GM12878 (cell line): ENCODE data around the gene LRWD1. TPM values are rescaled to one million over a fixed set of nuclear protein-coding genes. Genes with fewer than 3 reads are reported as not detected.
A peak's percentile ranks its signal among the peaks of the same experiment; 100 is the strongest.

ENCODE experiments used
- ATAC-seq: fragments of 200-7000 bp; cut with Tn5 transposase; 3 replicates; pipeline ENCODE4 v1.9.1; 2020; ENCODE audit warnings: mild to moderate bottlenecking, moderate library complexity
- BruUV-seq: library from RNA; stranded (reverse); fragments of 400-500 nt; replicated peaks from 2 replicates; lab custom pipeline; 2021; lab: Mats Ljungman, UMichigan
- CTCF ChIA-PET: fragments of 300-600 bp; sonication (Branson Sonifier 250); formaldehyde crosslinking; extraction: SDS; loops from one replicate; lab custom pipeline; 2021; ENCODE audit warnings: inconsistent platforms; lab: Yijun Ruan, JAX
- POLR2A ChIA-PET: fragments of 350-600 bp; formaldehyde crosslinking; extraction: SDS; loops from one replicate; lab custom pipeline; 2021; ENCODE audit warnings: inconsistent platforms; lab: Charles Lee
- RAD21 ChIA-PET: fragments of 300-600 bp; sonication (Branson Sonifier 250); formaldehyde crosslinking; loops from one replicate; lab custom pipeline; 2023; ENCODE audit warnings: antibody characterized with exemption; ENCODE audit not compliant: unreplicated experiment; lab: Charles Lee
- SMC1A ChIA-PET: fragments of 300-600 bp; sonication (Branson Sonifier 250); formaldehyde crosslinking; loops from one replicate; lab custom pipeline; 2023; ENCODE audit not compliant: unreplicated experiment, uncharacterized antibody; lab: Charles Lee
- DNase-seq: peaks from one replicate; pipeline ENCODE4 v3.0.0-alpha.2; 2011; ENCODE audit warnings: low read depth, low spot score
- FAIRE-seq: peaks from 3 replicates; lab custom pipeline; 2011; peaks lifted over from hg19 to GRCh38; lab: Jason Lieb, UNC
- H2AFZ ChIP-seq: 2 replicates; pipeline ENCODE4 v1.6.0; 2011; ENCODE audit warnings: low read depth, low read length, control low read depth; ENCODE audit not compliant: control insufficient read depth
- H3K27ac ChIP-seq: 2 replicates; pipeline ENCODE4 v1.5.1; 2011; ENCODE audit warnings: control low read depth; ENCODE audit not compliant: control insufficient read depth, insufficient read depth
- H3K27me3 ChIP-seq, 2 experiments: replicated peaks in 1 of 2; 2 replicates each; pipeline versions ENCODE4 v1.6.0 to v1.6.1; 2011; ENCODE audit warnings: low read length in 1 of 2; ENCODE audit not compliant: control insufficient read depth in 2 of 2, insufficient read depth in 2 of 2
- H3K36me3 ChIP-seq, 2 experiments: 2 replicates each; pipeline ENCODE4 v1.5.1; 2011; ENCODE audit warnings: low read length in 1 of 2; ENCODE audit not compliant: control insufficient read depth in 2 of 2, insufficient read depth in 2 of 2
- H3K4me1 ChIP-seq: 2 replicates; pipeline ENCODE4 v1.6.1; 2011; ENCODE audit warnings: mild to moderate bottlenecking, low read length, moderate library complexity, mixed read lengths; ENCODE audit not compliant: control insufficient read depth, insufficient read depth
- H3K4me2 ChIP-seq: 2 replicates; pipeline ENCODE4 v1.6.0; 2011; ENCODE audit warnings: control low read depth; ENCODE audit not compliant: control insufficient read depth, insufficient read depth
- H3K4me3 ChIP-seq: fragments of 200-600 bp; sonication (generic); 2 replicates; pipeline ENCODE4 v1.5.1; 2016
- H3K79me2 ChIP-seq: 2 replicates; pipeline ENCODE4 v1.6.0; 2011; ENCODE audit warnings: low read length; ENCODE audit not compliant: control insufficient read depth, insufficient read depth
- H3K9ac ChIP-seq: 2 replicates; pipeline ENCODE4 v1.8.0; 2011; ENCODE audit warnings: low read length, control low read depth, mixed read lengths; ENCODE audit not compliant: control insufficient read depth, insufficient read depth
- H3K9me3 ChIP-seq: replicated peaks from 3 replicates; pipeline ENCODE4 v1.5.1; 2011; ENCODE audit warnings: mild to moderate bottlenecking, low read length; ENCODE audit not compliant: control insufficient read depth, insufficient read depth
- H4K20me1 ChIP-seq: 2 replicates; pipeline ENCODE4 v1.6.0; 2011; ENCODE audit not compliant: control insufficient read depth, insufficient read depth
- ATF7 ChIP-seq: fragments of 450-650 bp; IDR thresholded peaks from 2 replicates; pipeline ENCODE4 v1.6.1; 2016; ENCODE audit warnings: low read depth, mild to moderate bottlenecking
- CHD2 ChIP-seq: IDR thresholded peaks from 2 replicates; pipeline ENCODE4 v1.6.1; 2011; ENCODE audit warnings: low read depth, low read length, improper control_type of control experiment, borderline replicate concordance
- EED ChIP-seq: sonication (generic); IDR thresholded peaks from 2 replicates; pipeline ENCODE4 v1.6.1; 2016; ENCODE audit warnings: antibody characterized with exemption, low read depth
- JUNB ChIP-seq: IDR thresholded peaks from 2 replicates; pipeline ENCODE4 v1.6.1; 2016; ENCODE audit warnings: antibody characterized with exemption, mild to moderate bottlenecking
- LARP7 ChIP-seq: fragments of 450-650 bp; IDR thresholded peaks from 2 replicates; pipeline ENCODE4 v1.6.1; 2017; ENCODE audit warnings: mild to moderate bottlenecking
- MEF2A ChIP-seq: IDR thresholded peaks from 2 replicates; pipeline ENCODE4 v1.6.1; 2011; ENCODE audit warnings: low read depth, mild to moderate bottlenecking, low read length, moderate library complexity; ENCODE audit not compliant: insufficient read depth
- MTA2 ChIP-seq: fragments of 450-650 bp; IDR thresholded peaks from 2 replicates; pipeline ENCODE4 v1.6.1; 2016; ENCODE audit warnings: low read depth, mild to moderate bottlenecking, moderate library complexity
- NR2F1 ChIP-seq: fragments of 450-650 bp; conservative IDR thresholded peaks from 2 replicates; pipeline ENCODE4 v1.6.1; 2017; ENCODE audit warnings: mild to moderate bottlenecking
- POLR2A ChIP-seq: IDR thresholded peaks from 2 replicates; pipeline ENCODE4 v1.6.1; 2011; ENCODE audit warnings: low read depth, mild to moderate bottlenecking, low read length
- RUNX3 ChIP-seq: IDR thresholded peaks from 2 replicates; pipeline ENCODE4 v1.6.1; 2012; ENCODE audit warnings: low read length, inconsistent platforms
- SIX5 ChIP-seq: IDR thresholded peaks from 2 replicates; pipeline ENCODE4 v1.6.1; 2011; ENCODE audit warnings: mild to moderate bottlenecking, low read depth, low read length, moderate library complexity; ENCODE audit not compliant: severe bottlenecking
- SMARCA5 ChIP-seq: fragments of 450-650 bp; IDR thresholded peaks from 2 replicates; pipeline ENCODE4 v1.6.1; 2017; ENCODE audit warnings: mild to moderate bottlenecking
- STAT1 ChIP-seq: fragments of 450-650 bp; conservative IDR thresholded peaks from 2 replicates; pipeline ENCODE4 v1.6.1; 2014; ENCODE audit warnings: antibody characterized with exemption, mild to moderate bottlenecking
- TAF1 ChIP-seq: IDR thresholded peaks from 2 replicates; pipeline ENCODE4 v1.6.1; 2011; ENCODE audit warnings: mild to moderate bottlenecking, low read depth, low read length, borderline replicate concordance
- TCF12 ChIP-seq: IDR thresholded peaks from 2 replicates; pipeline ENCODE4 v1.6.1; 2011; ENCODE audit warnings: low read depth, mild to moderate bottlenecking, low read length
- ZNF687 ChIP-seq: fragments of 450-650 bp; IDR thresholded peaks from 2 replicates; pipeline ENCODE4 v1.6.1; 2017; ENCODE audit warnings: mild to moderate bottlenecking, moderate library complexity
- WGBS: methylation state at CpG from one replicate; pipeline ENCODE4 v1.1.6; 2016; ENCODE audit warnings: low lambda C conversion rate; ENCODE audit not compliant: insufficient replicate concordance, insufficient coverage; ENCODE audit errors: missing lambda C conversion rate; 5-methylcytosine and 5-hydroxymethylcytosine counted together
- in situ Hi-C: fragments of 300-500 bp; cut with MboI; formaldehyde crosslinking; loops from 9 replicates; pipeline ENCODE4 v1.14.3; 2018; ENCODE audit warnings: mixed read lengths
- intact Hi-C: fragments of 100-400 bp; cut with micrococcal nuclease; formaldehyde crosslinking; loops from one replicate; pipeline ENCODE4 v1.14.2; 2022; ENCODE audit not compliant: unreplicated experiment
- polyA plus RNA-seq, 11 experiments: library from polyadenylated mRNA; depleted of rRNA in 4 of 11; unstranded in 6 of 11; stranded (reverse) in 5 of 11; fragments of >200 nt; fragmentation: Nextera tagmentation in 4 of 11; fragmentation: Illumina TruSeq in 1 of 11; extraction: Ambion mirVana in 4 of 11; extraction: Trizol in 1 of 11; gene quantifications; 1 replicate in 1 of 11; 2 replicates in 10 of 11; pipeline versions ENCODE4 v1.2.1 to v1.2.3, GENCODE V29; 2011 to 2016; ENCODE audit warnings: inconsistent platforms in 2 of 11, missing spikeins in 2 of 11, low read depth in 1 of 11
- total RNA-seq, 4 experiments: library from RNA; depleted of rRNA in 3 of 4; stranded (reverse); fragments of >200 nt in 3 of 4; fragmentation: Illumina TruSeq in 1 of 4; extraction: Trizol in 1 of 4; gene quantifications; 2 replicates each; pipeline versions ENCODE4 v1.2.1 to v1.2.3, GENCODE V29; 2013 to 2021
- TF ChIP-seq, protein P1 (sequence below): fragments of 450-650 bp; IDR thresholded peaks from 2 replicates; pipeline ENCODE4 v1.6.1; 2017; ENCODE audit warnings: antibody characterized with exemption, mild to moderate bottlenecking, moderate library complexity

Gene LRWD1
- total and polyA plus RNA-seq, 10 of the 15 experiments (the other 5 are each of a cell fraction or from before 2014, with no cell fraction given), result 0.40 to 64.4 (median 26.1) TPM

- in situ Hi-C loops (no loop called here), intact Hi-C loops (loop anchor here (1.0 to 5.0 kb wide), 2 partner anchors 37 to 588 kb away; no protein-coding TSS in a partner anchor)
- peak overlapping the region; percentile 49; the same call in 1 of the 2 replicates for H2AFZ ChIP-seq
- H3K4me2 ChIP-seq, result peak overlapping the region; percentile 82
- no peak for DNase-seq
- no peaks in the 10 kb centered on the region for H3K9me3 ChIP-seq
- peak; percentile 66 for ATAC-seq
- peak; percentile 96 for FAIRE-seq
- H3K27ac ChIP-seq, result peak overlapping the region; percentile 81
- ChIA-PET CTCF (interaction anchor here (0.6 to 4.4 kb wide), 12 partner anchors 10 to 42 kb away, joined by 3 to 40 read pairs (median 7); no protein-coding TSS in a partner anchor), POLR2A (interaction anchor here (0.6 to 9.7 kb wide), 9 partner anchors 15 to 1221 kb away, joined by 3 to 210 read pairs (median 3); partner anchors contain the start of genes ALKBH4, LRWD1 and ORAI2), SMC1A (interaction anchor here (0.7 to 5.8 kb wide), 11 partner anchors 10 to 160 kb away, joined by 3 to 76 read pairs (median 7); partner anchors contain the start of genes ALKBH4 and PRKRIP1), RAD21 (interaction anchor here (0.9 to 9.0 kb wide), 11 partner anchors 12 to 140 kb away, joined by 3 to 115 read pairs (median 5); partner anchors contain the start of genes ORAI2 and PRKRIP1)
- no TSS peak for BruUV-seq
- WGBS, result 16% methylated on average over 17 of the region's 17 CpGs
- peaks cover 53% of the 10 kb centered on the region for H3K4me1 ChIP-seq
- H3K9ac ChIP-seq, result peak overlapping the region; percentile 59
- H4K20me1 ChIP-seq, result no peaks in the 10 kb centered on the region
- H3K36me3 ChIP-seq, result peaks cover 14 to 23% of the 10 kb centered on the region in 2 experiments; a peak in 3 of 4 replicates
- peak overlapping the region; percentile 41; the same call in 1 of the 2 replicates for H3K4me3 ChIP-seq
- H3K27me3 ChIP-seq, result no peaks in the 10 kb centered on the region
- H3K79me2 ChIP-seq, result peaks cover 7% of the 10 kb centered on the region
- TF ChIP-seq ZNF687 (peak; percentile 76), LARP7 (peak; percentile 50; the same call in 1 of the 2 replicates), SMARCA5 (0 out of 2 replicates have a peak, but pooled peaks have one; percentile 23), SIX5 (no peak), MEF2A (0 out of 2 replicates have a peak, but pooled peaks have one; percentile 8), MTA2 (peak; percentile 15; the same call in 1 of the 2 replicates), TCF12 (peak; percentile 95), EED (peak; percentile 92), RUNX3 (peak; percentile 74), TAF1 (0 out of 2 replicates have a peak, but pooled peaks have one; percentile 16), STAT1 (0 out of 2 replicates have a peak, but pooled peaks have one; percentile 17), POLR2A (peak; percentile 45; the same call in 1 of the 2 replicates), NR2F1 (peak; percentile 67), ATF7 (peak; percentile 56), CHD2 (no peak), JUNB (0 out of 2 replicates have a peak, but pooled peaks have one; percentile 10)
- TF ChIP-seq, protein P1, sequence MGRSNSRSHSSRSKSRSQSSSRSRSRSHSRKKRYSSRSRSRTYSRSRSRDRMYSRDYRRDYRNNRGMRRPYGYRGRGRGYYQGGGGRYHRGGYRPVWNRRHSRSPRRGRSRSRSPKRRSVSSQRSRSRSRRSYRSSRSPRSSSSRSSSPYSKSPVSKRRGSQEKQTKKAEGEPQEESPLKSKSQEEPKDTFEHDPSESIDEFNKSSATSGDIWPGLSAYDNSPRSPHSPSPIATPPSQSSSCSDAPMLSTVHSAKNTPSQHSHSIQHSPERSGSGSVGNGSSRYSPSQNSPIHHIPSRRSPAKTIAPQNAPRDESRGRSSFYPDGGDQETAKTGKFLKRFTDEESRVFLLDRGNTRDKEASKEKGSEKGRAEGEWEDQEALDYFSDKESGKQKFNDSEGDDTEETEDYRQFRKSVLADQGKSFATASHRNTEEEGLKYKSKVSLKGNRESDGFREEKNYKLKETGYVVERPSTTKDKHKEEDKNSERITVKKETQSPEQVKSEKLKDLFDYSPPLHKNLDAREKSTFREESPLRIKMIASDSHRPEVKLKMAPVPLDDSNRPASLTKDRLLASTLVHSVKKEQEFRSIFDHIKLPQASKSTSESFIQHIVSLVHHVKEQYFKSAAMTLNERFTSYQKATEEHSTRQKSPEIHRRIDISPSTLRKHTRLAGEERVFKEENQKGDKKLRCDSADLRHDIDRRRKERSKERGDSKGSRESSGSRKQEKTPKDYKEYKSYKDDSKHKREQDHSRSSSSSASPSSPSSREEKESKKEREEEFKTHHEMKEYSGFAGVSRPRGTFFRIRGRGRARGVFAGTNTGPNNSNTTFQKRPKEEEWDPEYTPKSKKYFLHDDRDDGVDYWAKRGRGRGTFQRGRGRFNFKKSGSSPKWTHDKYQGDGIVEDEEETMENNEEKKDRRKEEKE, result no peak
These were observed 19.7 kb upstream of the LRWD1 start for GRCh38 chr7:102444961-102445673.
